H1 (cell line): ENCODE measurements around the gene MAP4K5. TPM values are rescaled to one million over a fixed set of nuclear protein-coding genes. Genes with fewer than 3 reads are reported as not detected.

ENCODE experiments used
- CHD1 ChIP-seq: IDR thresholded peaks from 2 replicates; pipeline ENCODE4 v1.6.1; 2012; ENCODE audit warnings: low read depth, low read length, improper control_type of control experiment
- MAX ChIP-seq: IDR thresholded peaks from 2 replicates; pipeline ENCODE4 v1.6.1; 2012; ENCODE audit warnings: inconsistent platforms
- NRF1 ChIP-seq: IDR thresholded peaks from 2 replicates; pipeline ENCODE4 v1.6.1; 2011; ENCODE audit warnings: mild to moderate bottlenecking, low read depth, low read length, improper control_type of control experiment
- RNF2 ChIP-seq: fragments of 200-900, 300-1000 bp; sonication (generic); IDR thresholded peaks from 2 replicates; pipeline ENCODE4 v1.7.1; 2016; ENCODE audit warnings: borderline replicate concordance, low read depth, mild to moderate bottlenecking, antibody characterized with exemption, low read length; ENCODE audit not compliant: poor library complexity, severe bottlenecking; ENCODE audit errors: missing control alignments
- polyA plus RNA-seq, 7 experiments: library from polyadenylated mRNA; depleted of rRNA in 3 of 7; stranded (reverse) in 5 of 7; unstranded in 2 of 7; fragments of >200 nt in 5 of 7; fragments of 200-250 nt in 2 of 7; gene quantifications; 1 replicate in 5 of 7; 2 replicates in 1 of 7; 4 replicates in 1 of 7; pipeline versions ENCODE4 v1.2.1 to v1.2.3, GENCODE V29; 2011 to 2013; ENCODE audit warnings: missing spikeins in 2 of 7, mixed read lengths in 2 of 7
- total RNA-seq: library from RNA; stranded (reverse); fragmentation: NEBNext Ultra II Directional; extraction: Animal tissue kit (Norgen Biotek cat#: 25700); gene quantifications from 2 replicates; pipeline ENCODE4 v1.2.1, GENCODE V29; 2021

The MAP4K5 gene
- total and polyA plus RNA-seq, 2 of the 8 experiments (the other 6 are each of a cell fraction or from before 2014, with no cell fraction given): 7.6 to 34.5 TPM

- TF ChIP-seq MAX: no peak
- TF ChIP-seq NRF1: no peak
- no peak for TF ChIP-seq CHD1
- TF ChIP-seq RNF2: no peak
- TF ChIP-seq, all 59 proteins: peak for 0
Observed at GRCh38 chr14:50381008-50381407, 151.4 kb downstream of the MAP4K5 start (continued).
